Activated CD4-positive, CD25-positive, alpha-beta regulatory T cell treated with anti-CD3 and anti-CD28 coated beads, Interleukin-2, amount 50 U/mL, for 72 hours (primary cell): ENCODE data around the gene MECP2.
A peak's percentile ranks its signal among the peaks of the same experiment; 100 is the strongest.
"Not testable (repeated sequence)": the region's sequence is repeated elsewhere in the genome, so short reads cannot be mapped to it uniquely, and the experiment has no call there.

Source experiments
- DNase-seq: peaks from one replicate; pipeline ENCODE4 v3.0.0; 2021

Gene MECP2

GRCh38 chrX:154014429-154015380 is 82.8 kb downstream of the MECP2 start:
- DNase-seq: no peak

GRCh38 chrX:154013614-154014360 is 83.7 kb downstream of the MECP2 start:
- peak; percentile 65 for DNase-seq

- DNase-seq: no peak
Observed at GRCh38 chrX:154013001-154013421, 84.5 kb downstream of the MECP2 start.

- DNase-seq: no peak
Observed at GRCh38 chrX:154012336-154012991, 85.1 kb downstream of the MECP2 start.

- DNase-seq: no peak
Observed at GRCh38 chrX:154011376-154012335, 85.9 kb downstream of the MECP2 start.

- DNase-seq: no peak
Observed at GRCh38 chrX:154010330-154011087, 87.0 kb downstream of the MECP2 start.

- DNase-seq: no peak
Observed at GRCh38 chrX:154008521-154008920, 89.0 kb downstream of the MECP2 start.

- DNase-seq: no peak
Observed at GRCh38 chrX:154006947-154007346, 90.6 kb downstream of the MECP2 start.

GRCh38 chrX:154004315-154004714 is 93.2 kb downstream of the MECP2 start:
- DNase-seq: no peak

- peak; percentile 57 for DNase-seq
Observed at GRCh38 chrX:154002215-154002719, 95.2 kb downstream of the MECP2 start.

GRCh38 chrX:154000051-154000450 is 97.5 kb downstream of the MECP2 start:
- DNase-seq: no peak

- DNase-seq: no peak
Observed at GRCh38 chrX:153999359-154000037, 98.0 kb downstream of the MECP2 start.

GRCh38 chrX:153995504-153995903 is 102.0 kb downstream of the MECP2 start:
- DNase-seq: no peak

GRCh38 chrX:153994398-153994797 is 103.1 kb downstream of the MECP2 start:
- not testable (repeated sequence) for DNase-seq

GRCh38 chrX:153993978-153994377 is 103.5 kb downstream of the MECP2 start:
- DNase-seq: no peak

- DNase-seq: no peak
Observed at GRCh38 chrX:153993079-153993478, 104.4 kb downstream of the MECP2 start.

- no peak for DNase-seq
Observed at GRCh38 chrX:153992180-153992579, 105.3 kb downstream of the MECP2 start.

GRCh38 chrX:153991013-153991580 is 106.4 kb downstream of the MECP2 start:
- DNase-seq: no peak

- no peak for DNase-seq
Observed at GRCh38 chrX:153989973-153990655, 107.4 kb downstream of the MECP2 start.

- no peak for DNase-seq
Observed at GRCh38 chrX:153988493-153988892, 109.0 kb downstream of the MECP2 start.
